SH-SY5Y (cell line): ENCODE data around the gene GSTM4.

Experiments
- GATA2 ChIP-seq: IDR thresholded peaks from 2 replicates; pipeline ENCODE4 v1.6.1; 2011; ENCODE audit warnings: mild to moderate bottlenecking, low read depth, low read length
- GATA3 ChIP-seq: IDR thresholded peaks from 2 replicates; pipeline ENCODE4 v1.6.1; 2011; ENCODE audit warnings: low read depth, mild to moderate bottlenecking, low read length, moderate library complexity

DNA sequence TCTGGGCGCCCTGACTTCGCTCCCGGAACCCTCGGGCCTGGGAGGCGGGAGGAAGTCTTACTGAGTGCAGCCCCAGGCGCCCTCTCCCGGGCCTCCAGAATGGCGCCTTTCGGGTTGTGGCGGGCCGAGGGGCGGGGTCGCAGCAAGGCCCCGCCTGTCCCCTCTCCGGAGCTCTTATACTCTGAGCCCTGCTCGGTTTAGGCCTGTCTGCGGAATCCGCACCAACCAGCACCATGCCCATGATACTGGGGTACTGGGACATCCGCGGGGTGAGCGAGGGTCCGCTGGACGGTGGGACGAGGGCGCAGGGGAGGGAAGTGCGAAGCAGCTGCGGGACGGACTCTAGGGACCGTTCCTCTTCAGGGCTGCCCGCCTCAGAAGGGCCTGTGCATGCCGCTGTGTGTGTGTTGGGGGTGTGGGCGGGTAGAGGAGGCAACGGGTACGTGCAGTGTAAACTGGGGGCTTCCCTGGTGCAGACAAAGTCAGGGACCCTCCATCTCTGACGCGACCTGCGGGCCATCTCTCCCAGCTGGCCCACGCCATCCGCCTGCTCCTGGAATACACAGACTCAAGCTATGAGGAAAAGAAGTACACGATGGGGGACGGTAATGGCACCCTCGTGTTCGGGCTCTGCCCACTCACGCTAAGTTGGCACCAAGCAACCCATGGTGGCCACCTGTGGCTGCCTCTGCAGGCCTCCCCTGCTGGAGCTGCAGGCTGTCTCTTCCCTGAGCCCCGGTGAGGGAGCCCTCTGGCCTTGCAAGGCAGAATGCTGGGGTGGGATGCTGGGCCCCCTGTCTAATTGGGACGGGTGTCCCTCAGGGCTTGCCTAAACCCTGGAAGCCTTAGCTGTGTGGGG is 32.0 kb downstream of the GSTM4 start, which contains the start of gene GSTM1:
- TF ChIP-seq GATA2 (no peak), GATA3 (no peak)
